HL-60 (cell line): Measurements from ENCODE around the gene CD99.

ENCODE experiments used
- GABPA ChIP-seq: IDR thresholded peaks from 2 replicates; pipeline ENCODE4 v1.6.1; 2012; ENCODE audit warnings: low read depth
- POLR2AphosphoS5 ChIP-seq: IDR thresholded peaks from 2 replicates; pipeline ENCODE4 v1.6.1; 2012; ENCODE audit warnings: low read depth
- TF ChIP-seq, protein P1 (sequence below): IDR thresholded peaks from one replicate; pipeline ENCODE4 v1.5.1; 2011; ENCODE audit warnings: low read length, control low read depth, inconsistent platforms; ENCODE audit not compliant: insufficient read depth
- TF ChIP-seq, protein P2 (sequence below): IDR thresholded peaks from 2 replicates; pipeline ENCODE4 v1.6.1; 2012; ENCODE audit warnings: low read depth; ENCODE audit not compliant: insufficient replicate concordance

DNA sequence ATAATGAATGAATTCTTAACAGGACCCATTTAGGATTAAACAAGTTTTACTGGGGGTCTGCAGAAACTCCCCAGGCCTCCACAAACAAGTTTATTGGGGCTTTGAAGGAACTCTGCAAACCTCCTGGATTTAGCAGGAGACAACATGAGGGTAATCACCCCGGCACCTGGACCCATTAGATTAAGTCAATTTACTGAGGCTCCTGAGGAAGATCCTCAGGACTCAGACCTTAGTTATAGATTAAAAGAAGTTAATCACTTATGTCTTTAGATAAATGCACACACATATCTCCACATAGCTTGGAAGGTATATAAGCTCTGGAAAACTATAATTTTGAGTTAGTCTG, 90.1 kb downstream of the CD99 start:
- TF ChIP-seq, protein P1, sequence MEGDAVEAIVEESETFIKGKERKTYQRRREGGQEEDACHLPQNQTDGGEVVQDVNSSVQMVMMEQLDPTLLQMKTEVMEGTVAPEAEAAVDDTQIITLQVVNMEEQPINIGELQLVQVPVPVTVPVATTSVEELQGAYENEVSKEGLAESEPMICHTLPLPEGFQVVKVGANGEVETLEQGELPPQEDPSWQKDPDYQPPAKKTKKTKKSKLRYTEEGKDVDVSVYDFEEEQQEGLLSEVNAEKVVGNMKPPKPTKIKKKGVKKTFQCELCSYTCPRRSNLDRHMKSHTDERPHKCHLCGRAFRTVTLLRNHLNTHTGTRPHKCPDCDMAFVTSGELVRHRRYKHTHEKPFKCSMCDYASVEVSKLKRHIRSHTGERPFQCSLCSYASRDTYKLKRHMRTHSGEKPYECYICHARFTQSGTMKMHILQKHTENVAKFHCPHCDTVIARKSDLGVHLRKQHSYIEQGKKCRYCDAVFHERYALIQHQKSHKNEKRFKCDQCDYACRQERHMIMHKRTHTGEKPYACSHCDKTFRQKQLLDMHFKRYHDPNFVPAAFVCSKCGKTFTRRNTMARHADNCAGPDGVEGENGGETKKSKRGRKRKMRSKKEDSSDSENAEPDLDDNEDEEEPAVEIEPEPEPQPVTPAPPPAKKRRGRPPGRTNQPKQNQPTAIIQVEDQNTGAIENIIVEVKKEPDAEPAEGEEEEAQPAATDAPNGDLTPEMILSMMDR = no peak
- no peak for TF ChIP-seq GABPA
- TF ChIP-seq POLR2AphosphoS5 = no peak
- TF ChIP-seq, protein P2, sequence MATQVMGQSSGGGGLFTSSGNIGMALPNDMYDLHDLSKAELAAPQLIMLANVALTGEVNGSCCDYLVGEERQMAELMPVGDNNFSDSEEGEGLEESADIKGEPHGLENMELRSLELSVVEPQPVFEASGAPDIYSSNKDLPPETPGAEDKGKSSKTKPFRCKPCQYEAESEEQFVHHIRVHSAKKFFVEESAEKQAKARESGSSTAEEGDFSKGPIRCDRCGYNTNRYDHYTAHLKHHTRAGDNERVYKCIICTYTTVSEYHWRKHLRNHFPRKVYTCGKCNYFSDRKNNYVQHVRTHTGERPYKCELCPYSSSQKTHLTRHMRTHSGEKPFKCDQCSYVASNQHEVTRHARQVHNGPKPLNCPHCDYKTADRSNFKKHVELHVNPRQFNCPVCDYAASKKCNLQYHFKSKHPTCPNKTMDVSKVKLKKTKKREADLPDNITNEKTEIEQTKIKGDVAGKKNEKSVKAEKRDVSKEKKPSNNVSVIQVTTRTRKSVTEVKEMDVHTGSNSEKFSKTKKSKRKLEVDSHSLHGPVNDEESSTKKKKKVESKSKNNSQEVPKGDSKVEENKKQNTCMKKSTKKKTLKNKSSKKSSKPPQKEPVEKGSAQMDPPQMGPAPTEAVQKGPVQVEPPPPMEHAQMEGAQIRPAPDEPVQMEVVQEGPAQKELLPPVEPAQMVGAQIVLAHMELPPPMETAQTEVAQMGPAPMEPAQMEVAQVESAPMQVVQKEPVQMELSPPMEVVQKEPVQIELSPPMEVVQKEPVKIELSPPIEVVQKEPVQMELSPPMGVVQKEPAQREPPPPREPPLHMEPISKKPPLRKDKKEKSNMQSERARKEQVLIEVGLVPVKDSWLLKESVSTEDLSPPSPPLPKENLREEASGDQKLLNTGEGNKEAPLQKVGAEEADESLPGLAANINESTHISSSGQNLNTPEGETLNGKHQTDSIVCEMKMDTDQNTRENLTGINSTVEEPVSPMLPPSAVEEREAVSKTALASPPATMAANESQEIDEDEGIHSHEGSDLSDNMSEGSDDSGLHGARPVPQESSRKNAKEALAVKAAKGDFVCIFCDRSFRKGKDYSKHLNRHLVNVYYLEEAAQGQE = no peak
